Measurements from ENCODE around the gene MYRF. TPM values are rescaled to one million over a fixed set of nuclear protein-coding genes. Genes with fewer than 3 reads are reported as not detected.

Gene MYRF
- total and polyA plus RNA-seq, 7 donors = 0.01 to 0.24 (median 0.11) TPM; not detected in 1

- no peaks in the 10 kb centered on the region for H3K9me3 ChIP-seq
- intact Hi-C loops (cut with DNase I) = no loop called here
- H3K4me3 ChIP-seq = no peak overlapping the region
- no peak for TF ChIP-seq CTCF (IDR thresholded peaks at IDR 0.05)
- 87 to 92% (median 92%) methylated on average over 19 of the region's 19 CpGs for WGBS, 3 donors
- DNase-seq = no peak
- H3K4me1 ChIP-seq = no peaks in the 10 kb centered on the region
- no peaks in the 10 kb centered on the region for H3K36me3 ChIP-seq (ENCODE audit: insufficient read depth in 1 of 2, low read depth in 1 of 2)
- H3K27me3 ChIP-seq (ENCODE audit: insufficient read depth in 3 of 3, low read length in 2 of 3) = no peaks in the 10 kb centered on the region
- H3K27ac ChIP-seq = no peak overlapping the region
- no peak for ATAC-seq
These were observed 35.0 kb upstream of the MYRF start for GRCh38 chr11:61717286-61718033.

GRCh38 chr11:61718046-61718531 is 34.3 kb upstream of the MYRF start:
- Histone ChIP-seq H3K4me3 (peak overlapping the region; percentile 50), H3K4me1 (no peaks in the 10 kb centered on the region), H3K36me3 (ENCODE audit: insufficient read depth in 1 of 2, low read depth in 1 of 2) (no peaks in the 10 kb centered on the region), H3K27ac (no peak overlapping the region), H3K9me3 (no peaks in the 10 kb centered on the region), H3K27me3 (ENCODE audit: insufficient read depth in 3 of 3, low read length in 2 of 3) (no peaks in the 10 kb centered on the region)
- TF ChIP-seq CTCF (IDR thresholded peaks at IDR 0.05) = no peak
- 29 to 46% (median 33%) methylated on average over 6 to 9 of the region's 9 CpGs for WGBS, 3 donors
- intact Hi-C loops (cut with DNase I) = no loop called here
- DNase-seq (no peak), ATAC-seq (peak in 2 of 4 donors; percentile 26 to 37)

GRCh38 chr11:61718621-61719302 is 33.7 kb upstream of the MYRF start:
- WGBS, 3 donors = 35 to 46% (median 36%) methylated on average over 18 to 21 of the region's 21 CpGs
- intact Hi-C loops (cut with DNase I) = no loop called here
- Histone ChIP-seq H3K27me3 (ENCODE audit: insufficient read depth in 3 of 3, low read length in 2 of 3) (no peaks in the 10 kb centered on the region), H3K36me3 (ENCODE audit: insufficient read depth in 1 of 2, low read depth in 1 of 2) (peaks cover 0 to 6% of the 10 kb centered on the region in 2 donors), H3K4me1 (no peaks in the 10 kb centered on the region), H3K9me3 (no peaks in the 10 kb centered on the region), H3K27ac (peak overlapping the region; percentile 23), H3K4me3 (peak overlapping the region; percentile 50)
- no peak for DNase-seq
- peak; percentile 35 to 64 (median 51) for ATAC-seq
- no peak for TF ChIP-seq CTCF (IDR thresholded peaks at IDR 0.05)

- no peaks in the 10 kb centered on the region for H3K9me3 ChIP-seq
- no peaks in the 10 kb centered on the region for H3K27me3 ChIP-seq (ENCODE audit: insufficient read depth in 3 of 3, low read length in 2 of 3)
- no peaks in the 10 kb centered on the region for H3K4me1 ChIP-seq
- no peak overlapping the region for H3K4me3 ChIP-seq
- DNase-seq (no peak), ATAC-seq (no peak)
- intact Hi-C loops (cut with DNase I) = no loop called here
- H3K36me3 ChIP-seq (ENCODE audit: insufficient read depth in 1 of 2, low read depth in 1 of 2) = peaks cover 0 to 12% of the 10 kb centered on the region in 2 donors
- TF ChIP-seq CTCF (IDR thresholded peaks at IDR 0.05) = no peak
- H3K27ac ChIP-seq = no peak overlapping the region
- 88 to 93% (median 90%) methylated on average over 12 of the region's 12 CpGs for WGBS, 3 donors
These were observed 32.5 kb upstream of the MYRF start for GRCh38 chr11:61719978-61720377.

All from psoas muscle (tissue), 8 donors.